SK-N-MC (cell line): Measurements from ENCODE around the gene ENTPD6.

Experiments
- EZH2 ChIP-seq: fragments of 200-600 bp; sonication (generic); IDR thresholded peaks from one replicate; pipeline ENCODE4 v1.6.1; 2017; ENCODE audit warnings: antibody characterized with exemption
- POLR2AphosphoS5 ChIP-seq: IDR thresholded peaks from 2 replicates; pipeline ENCODE4 v1.6.1; 2012; ENCODE audit warnings: mild to moderate bottlenecking, low read depth, low read length, borderline replicate concordance

- no peak for TF ChIP-seq POLR2AphosphoS5
- no peak for TF ChIP-seq EZH2
Observed at GRCh38 chr20:25223179-25223661, 27.7 kb downstream of the ENTPD6 start.
